ENCODE measurements around the gene CXCL14.

GRCh38 chr5:135606431-135606830 lies 27.6 kb upstream of the CXCL14 start:
- TF ChIP-seq POLR2A (IDR thresholded peaks at IDR 0.05) (no peak), CTCF (IDR thresholded peaks at IDR 0.05) (no peak)
